Measurements from ENCODE around the gene LRRC49.

DNA sequence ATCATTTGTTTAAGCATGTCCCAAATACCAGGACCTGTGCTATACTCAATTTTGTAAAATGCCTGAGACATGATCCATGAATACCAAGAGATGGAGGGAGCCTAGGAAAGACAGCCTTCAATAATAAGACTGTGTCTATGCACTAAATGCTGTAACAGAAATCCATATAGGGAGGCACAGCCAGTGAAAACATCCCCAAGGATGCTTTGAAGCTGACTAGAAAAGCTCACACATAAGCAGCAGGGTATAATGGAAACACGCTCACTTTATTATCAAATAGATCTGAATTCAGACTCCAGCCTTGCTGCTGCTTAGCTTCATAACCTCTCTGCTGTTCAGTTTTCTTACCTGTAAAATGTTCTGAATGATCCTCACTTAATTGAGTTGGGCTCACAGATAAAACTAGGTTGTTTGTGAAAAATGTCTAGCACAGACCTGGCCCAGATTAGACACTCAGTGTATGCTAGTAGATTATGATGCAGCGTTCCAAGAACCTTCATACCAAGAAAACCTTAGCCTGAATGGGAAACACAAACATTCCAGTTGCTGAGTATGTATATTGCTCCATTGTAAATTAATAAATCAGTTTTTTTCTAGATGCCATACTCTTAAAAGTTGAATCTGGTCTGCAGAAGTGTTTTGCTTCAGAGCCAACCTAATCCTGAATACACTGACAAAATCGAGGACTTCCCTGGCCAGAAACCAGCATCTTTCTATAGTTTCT lies 34.9 kb upstream of the LRRC49 start:
- TF ChIP-seq, protein P1, sequence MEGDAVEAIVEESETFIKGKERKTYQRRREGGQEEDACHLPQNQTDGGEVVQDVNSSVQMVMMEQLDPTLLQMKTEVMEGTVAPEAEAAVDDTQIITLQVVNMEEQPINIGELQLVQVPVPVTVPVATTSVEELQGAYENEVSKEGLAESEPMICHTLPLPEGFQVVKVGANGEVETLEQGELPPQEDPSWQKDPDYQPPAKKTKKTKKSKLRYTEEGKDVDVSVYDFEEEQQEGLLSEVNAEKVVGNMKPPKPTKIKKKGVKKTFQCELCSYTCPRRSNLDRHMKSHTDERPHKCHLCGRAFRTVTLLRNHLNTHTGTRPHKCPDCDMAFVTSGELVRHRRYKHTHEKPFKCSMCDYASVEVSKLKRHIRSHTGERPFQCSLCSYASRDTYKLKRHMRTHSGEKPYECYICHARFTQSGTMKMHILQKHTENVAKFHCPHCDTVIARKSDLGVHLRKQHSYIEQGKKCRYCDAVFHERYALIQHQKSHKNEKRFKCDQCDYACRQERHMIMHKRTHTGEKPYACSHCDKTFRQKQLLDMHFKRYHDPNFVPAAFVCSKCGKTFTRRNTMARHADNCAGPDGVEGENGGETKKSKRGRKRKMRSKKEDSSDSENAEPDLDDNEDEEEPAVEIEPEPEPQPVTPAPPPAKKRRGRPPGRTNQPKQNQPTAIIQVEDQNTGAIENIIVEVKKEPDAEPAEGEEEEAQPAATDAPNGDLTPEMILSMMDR (IDR thresholded peaks at IDR 0.05; ENCODE audit: insufficient read depth, low read depth, low read length), result no peak
- TF ChIP-seq EZH2 (IDR thresholded peaks at IDR 0.05; ENCODE audit: insufficient read depth, low read length), result no peak

Measured in astrocyte (in vitro differentiated cells and primary cell).